Memory B cell (primary cell): ENCODE data around the gene FZR1.
"Not testable (repeated sequence)": the region's sequence is repeated elsewhere in the genome, so short reads cannot be mapped to it uniquely, and the experiment has no call there.

Source experiments
- ATAC-seq: fragments of 150-1000 bp; cut with Tn5 transposase; 2 replicates; pipeline ENCODE4 v1.10.0; 2021; ENCODE audit warnings: low read depth, mild to moderate bottlenecking, moderate library complexity
- DNase-seq, 2 donors: peaks; one replicate each; pipeline ENCODE4 v3.0.0; 2022; ENCODE audit warnings: low spot score in 2 of 2
- H3K27ac Mint-ChIP-seq: one replicate; pipeline ENCODE4 v1.8.0; 2022; ENCODE audit warnings: mild to moderate bottlenecking, moderate library complexity, mixed read lengths
- H3K27me3 Mint-ChIP-seq: one replicate; pipeline ENCODE4 v1.8.0; 2022; ENCODE audit warnings: mixed read lengths
- H3K36me3 Mint-ChIP-seq: one replicate; pipeline ENCODE4 v1.8.0; 2022; ENCODE audit warnings: mild to moderate bottlenecking, mixed read lengths
- H3K4me1 Mint-ChIP-seq: one replicate; pipeline ENCODE4 v1.8.0; 2022; ENCODE audit warnings: mixed read lengths
- H3K4me3 Mint-ChIP-seq: one replicate; pipeline ENCODE4 v1.8.0; 2022; ENCODE audit warnings: mild to moderate bottlenecking, moderate library complexity, mixed read lengths
- H3K9me3 Mint-ChIP-seq: one replicate; pipeline ENCODE4 v1.8.0; 2022; ENCODE audit warnings: mixed read lengths

Gene FZR1

GRCh38 chr19:3522421-3523360, 16.6 kb downstream of the FZR1 start:
- H3K36me3 Mint-ChIP-seq, result peaks cover 20% of the 10 kb centered on the region
- no peak overlapping the region for H3K27ac Mint-ChIP-seq
- peaks cover 11% of the 10 kb centered on the region for H3K4me1 Mint-ChIP-seq
- no peaks in the 10 kb centered on the region for H3K27me3 Mint-ChIP-seq
- no peaks in the 10 kb centered on the region for H3K9me3 Mint-ChIP-seq
- DNase-seq, result no peak
- H3K4me3 Mint-ChIP-seq, result no peak overlapping the region
- no peak for ATAC-seq

- Mint-ChIP-seq H3K27ac (peak overlapping the region; percentile 38), H3K27me3 (no peaks in the 10 kb centered on the region), H3K4me1 (peaks cover 11% of the 10 kb centered on the region), H3K4me3 (no peak overlapping the region), H3K9me3 (no peaks in the 10 kb centered on the region), H3K36me3 (peaks cover 21% of the 10 kb centered on the region)
- ATAC-seq, result no peak
- DNase-seq, result no peak
These were observed 17.4 kb downstream of the FZR1 start for GRCh38 chr19:3523361-3524077.

- H3K27me3 Mint-ChIP-seq, result no peaks in the 10 kb centered on the region
- no peaks in the 10 kb centered on the region for H3K9me3 Mint-ChIP-seq
- peak overlapping the region; percentile 38 for H3K27ac Mint-ChIP-seq
- DNase-seq (no peak), ATAC-seq (no peak)
- no peak overlapping the region for H3K4me3 Mint-ChIP-seq
- peaks cover 21% of the 10 kb centered on the region for H3K36me3 Mint-ChIP-seq
- peaks cover 10% of the 10 kb centered on the region for H3K4me1 Mint-ChIP-seq
These were observed 18.1 kb downstream of the FZR1 start for GRCh38 chr19:3524078-3524842.

- no peak for ATAC-seq
- peaks cover 7% of the 10 kb centered on the region for H3K4me1 Mint-ChIP-seq
- no peak for DNase-seq
- no peak overlapping the region for H3K4me3 Mint-ChIP-seq
- no peaks in the 10 kb centered on the region for H3K9me3 Mint-ChIP-seq
- H3K36me3 Mint-ChIP-seq, result peaks cover 19% of the 10 kb centered on the region
- H3K27me3 Mint-ChIP-seq, result no peaks in the 10 kb centered on the region
- H3K27ac Mint-ChIP-seq, result no peak overlapping the region
These were observed 18.9 kb downstream of the FZR1 start for GRCh38 chr19:3524904-3525451.

GRCh38 chr19:3526507-3527237, 20.6 kb downstream of the FZR1 start:
- Mint-ChIP-seq H3K27ac (peak overlapping the region; percentile 58), H3K36me3 (peaks cover 14% of the 10 kb centered on the region), H3K27me3 (no peaks in the 10 kb centered on the region), H3K4me1 (peaks cover 2% of the 10 kb centered on the region), H3K4me3 (no peak overlapping the region), H3K9me3 (no peaks in the 10 kb centered on the region)
- no peak for ATAC-seq
- no peak for DNase-seq

- Mint-ChIP-seq H3K27me3 (no peaks in the 10 kb centered on the region), H3K36me3 (peaks cover 12% of the 10 kb centered on the region), H3K27ac (peak overlapping the region; percentile 58), H3K4me3 (no peak overlapping the region), H3K9me3 (no peaks in the 10 kb centered on the region), H3K4me1 (no peaks in the 10 kb centered on the region)
- no peak for ATAC-seq
- DNase-seq, result no peak
These were observed 21.3 kb downstream of the FZR1 start for GRCh38 chr19:3527238-3527910.

- DNase-seq (no peak), ATAC-seq (no peak)
- Mint-ChIP-seq H3K27ac (no peak overlapping the region), H3K4me1 (no peaks in the 10 kb centered on the region), H3K27me3 (no peaks in the 10 kb centered on the region), H3K36me3 (peaks cover 14% of the 10 kb centered on the region), H3K9me3 (no peaks in the 10 kb centered on the region), H3K4me3 (no peak overlapping the region)
These were observed 22.0 kb downstream of the FZR1 start for GRCh38 chr19:3528080-3528479.

GRCh38 chr19:3528539-3529211, 22.6 kb downstream of the FZR1 start:
- Mint-ChIP-seq H3K9me3 (no peaks in the 10 kb centered on the region), H3K27ac (no peak overlapping the region), H3K27me3 (no peaks in the 10 kb centered on the region), H3K4me1 (no peaks in the 10 kb centered on the region), H3K4me3 (no peak overlapping the region), H3K36me3 (peaks cover 18% of the 10 kb centered on the region)
- DNase-seq, result no peak
- no peak for ATAC-seq

- H3K27ac Mint-ChIP-seq, H3K4me3 Mint-ChIP-seq, DNase-seq, H3K4me1 Mint-ChIP-seq, H3K9me3 Mint-ChIP-seq, ATAC-seq, H3K27me3 Mint-ChIP-seq: not testable (repeated sequence)
- H3K36me3 Mint-ChIP-seq, result peaks cover 15% of the 10 kb centered on the region
These were observed 23.2 kb downstream of the FZR1 start for GRCh38 chr19:3529299-3529698.

GRCh38 chr19:3530389-3530788, 24.3 kb downstream of the FZR1 start:
- no peak for ATAC-seq
- H3K36me3 Mint-ChIP-seq, result peaks cover 16% of the 10 kb centered on the region
- no peak overlapping the region for H3K4me3 Mint-ChIP-seq
- H3K27me3 Mint-ChIP-seq, result no peaks in the 10 kb centered on the region
- DNase-seq, result no peak
- H3K27ac Mint-ChIP-seq, result no peak overlapping the region
- no peaks in the 10 kb centered on the region for H3K4me1 Mint-ChIP-seq
- H3K9me3 Mint-ChIP-seq, result no peaks in the 10 kb centered on the region

- H3K27ac Mint-ChIP-seq, result no peak overlapping the region
- no peak overlapping the region for H3K4me3 Mint-ChIP-seq
- H3K27me3 Mint-ChIP-seq, result no peaks in the 10 kb centered on the region
- no peaks in the 10 kb centered on the region for H3K9me3 Mint-ChIP-seq
- ATAC-seq (no peak), DNase-seq (no peak)
- H3K4me1 Mint-ChIP-seq, result no peaks in the 10 kb centered on the region
- peaks cover 16% of the 10 kb centered on the region for H3K36me3 Mint-ChIP-seq
These were observed 25.6 kb downstream of the FZR1 start for GRCh38 chr19:3531716-3532115.

GRCh38 chr19:3532154-3532786, 26.2 kb downstream of the FZR1 start:
- no peaks in the 10 kb centered on the region for H3K9me3 Mint-ChIP-seq
- peaks cover 12% of the 10 kb centered on the region for H3K36me3 Mint-ChIP-seq
- no peaks in the 10 kb centered on the region for H3K4me1 Mint-ChIP-seq
- H3K27ac Mint-ChIP-seq, result no peak overlapping the region
- ATAC-seq (no peak), DNase-seq (no peak)
- no peak overlapping the region for H3K4me3 Mint-ChIP-seq
- H3K27me3 Mint-ChIP-seq, result no peaks in the 10 kb centered on the region
